SK-N-SH (cell line): Measurements from ENCODE around the gene LMNTD2. TPM values are rescaled to one million over a fixed set of nuclear protein-coding genes. Genes with fewer than 3 reads are reported as not detected.

Source experiments
- CTCF ChIA-PET: fragments of 300-600, 350-600 bp; formaldehyde crosslinking; extraction: SDS; loops from one replicate; lab custom pipeline; 2021; lab: Yijun Ruan, JAX
- POLR2A ChIA-PET: fragments of 350-600 bp; sonication (Branson Sonifier 250); formaldehyde crosslinking; extraction: SDS; loops from one replicate; lab custom pipeline; 2020; ENCODE audit warnings: antibody characterized with exemption, inconsistent platforms; lab: Yijun Ruan, JAX
- DNase-seq: peaks from one replicate; pipeline ENCODE4 v3.0.0; 2012
- H2AFZ ChIP-seq: fragments of 200-600 bp; sonication (generic); 2 replicates; pipeline ENCODE4 v1.8.1; 2016; ENCODE audit warnings: antibody characterized with exemption, mild to moderate bottlenecking, low read depth
- H3F3A ChIP-seq: fragments of 200-600 bp; sonication (generic); replicated peaks from 2 replicates; pipeline ENCODE3; 2016; ENCODE audit warnings: antibody characterized with exemption, mild to moderate bottlenecking; ENCODE audit not compliant: insufficient read depth
- H3K27ac ChIP-seq, 2 experiments: fragments of 200-500 bp in 1 of 2; fragments of 200-600 bp in 1 of 2; sonication (Bioruptor generic) in 1 of 2; sonication (generic), shearing (Covaris generic) in 1 of 2; 2 replicates each; pipeline versions ENCODE4 v1.5.1 to v1.6.1; 2014 to 2016; ENCODE audit warnings: low read depth in 2 of 2, inconsistent platforms in 1 of 2, low read length in 1 of 2, mild to moderate bottlenecking in 1 of 2, mixed read lengths in 1 of 2
- H3K27me3 ChIP-seq: fragments of 200-600 bp; sonication (generic), shearing (Covaris generic); 2 replicates; pipeline ENCODE4 v1.6.1; 2016; ENCODE audit warnings: mixed run types; ENCODE audit not compliant: insufficient read depth
- H3K36me3 ChIP-seq, 2 experiments: fragments of 200-500 bp in 1 of 2; fragments of 200-600 bp in 1 of 2; sonication (Bioruptor generic) in 1 of 2; sonication (generic) in 1 of 2; replicated peaks in 1 of 2; 2 replicates each; pipeline versions ENCODE3 to v1.5.1; 2014 to 2016; ENCODE audit warnings: low read length in 1 of 2, mild to moderate bottlenecking in 1 of 2; ENCODE audit not compliant: insufficient read depth in 2 of 2, control insufficient read depth in 1 of 2
- H3K4me1 ChIP-seq, 2 experiments: fragments of 200-500 bp in 1 of 2; fragments of 200-600 bp in 1 of 2; sonication (Bioruptor generic) in 1 of 2; sonication (generic), shearing (Covaris generic) in 1 of 2; 2 replicates each; pipeline versions ENCODE4 v1.5.1 to v1.6.1; 2014 to 2016; ENCODE audit warnings: low read depth in 1 of 2, low read length in 1 of 2, mixed run types in 1 of 2; ENCODE audit not compliant: insufficient read depth in 2 of 2, control insufficient read depth in 1 of 2
- H3K4me2 ChIP-seq: fragments of 200-600 bp; sonication (generic), shearing (Covaris generic); 2 replicates; pipeline ENCODE4 v1.6.1; 2017; ENCODE audit warnings: mixed run types
- H3K4me3 ChIP-seq, 2 experiments: fragments of 200-500 bp in 1 of 2; fragments of 200-600 bp in 1 of 2; sonication (Bioruptor generic) in 1 of 2; sonication (generic), shearing (Covaris generic) in 1 of 2; 2 replicates each; pipeline versions ENCODE4 v1.5.1 to v1.8.1; 2014 to 2016; ENCODE audit warnings: low read depth in 2 of 2, inconsistent platforms in 1 of 2, low read length in 1 of 2, mild to moderate bottlenecking in 1 of 2, mixed read lengths in 1 of 2, moderate library complexity in 1 of 2
- H3K79me2 ChIP-seq: fragments of 200-600 bp; sonication (generic); 2 replicates; pipeline ENCODE4 v1.8.1; 2017; ENCODE audit warnings: mild to moderate bottlenecking; ENCODE audit not compliant: insufficient read depth
- H3K9ac ChIP-seq: fragments of 200-600 bp; sonication (generic); 2 replicates; pipeline ENCODE4 v1.6.1; 2017; ENCODE audit warnings: mixed run types
- H3K9me2 ChIP-seq: fragments of 200-600 bp; sonication (generic); 2 replicates; pipeline ENCODE4 v1.6.1; 2017; ENCODE audit warnings: mixed run types
- H3K9me3 ChIP-seq: fragments of 200-600 bp; sonication (generic); 2 replicates; pipeline ENCODE4 v1.6.1; 2017; ENCODE audit warnings: mixed run types, mild to moderate bottlenecking, moderate library complexity
- H4K20me1 ChIP-seq: fragments of 200-600 bp; sonication (generic); 2 replicates; pipeline ENCODE4 v1.6.1; 2017; ENCODE audit warnings: mild to moderate bottlenecking, mixed run types; ENCODE audit not compliant: insufficient read depth
- ELF1 ChIP-seq: IDR thresholded peaks from 2 replicates; pipeline ENCODE4 v1.4.0; 2012
- EP300 ChIP-seq, 2 experiments: IDR thresholded peaks; 2 replicates each; pipeline versions ENCODE4 v1.4.0 to v1.6.1; 2012; ENCODE audit warnings: borderline replicate concordance in 1 of 2, low read depth in 1 of 2, low read length in 1 of 2
- FOSL2 ChIP-seq: IDR thresholded peaks from 2 replicates; pipeline ENCODE4 v1.4.0; 2012; ENCODE audit warnings: low read depth, mild to moderate bottlenecking, moderate library complexity, borderline replicate concordance
- FOXJ3 ChIP-seq: sonication (generic); formaldehyde crosslinking; IDR thresholded peaks from 2 replicates; pipeline ENCODE4 v1.5.1; 2020; ENCODE audit warnings: mild to moderate bottlenecking, missing genetic modification reagents
- GABPA ChIP-seq: IDR thresholded peaks from 2 replicates; pipeline ENCODE4 v1.4.0; 2012; ENCODE audit warnings: low read depth, mild to moderate bottlenecking
- JUND ChIP-seq: IDR thresholded peaks from 2 replicates; pipeline ENCODE4 v1.4.0; 2012
- MXI1 ChIP-seq: IDR thresholded peaks from 2 replicates; pipeline ENCODE4 v1.6.1; 2012; ENCODE audit warnings: mild to moderate bottlenecking, low read depth, low read length, improper control_type of control experiment
- NFIC ChIP-seq: IDR thresholded peaks from 2 replicates; pipeline ENCODE4 v1.4.0; 2012; ENCODE audit warnings: borderline replicate concordance
- NRF1 ChIP-seq: IDR thresholded peaks from 2 replicates; pipeline ENCODE4 v1.6.1; 2012; ENCODE audit warnings: low read depth, mild to moderate bottlenecking, low read length
- RAD21 ChIP-seq: IDR thresholded peaks from 2 replicates; pipeline ENCODE4 v1.6.1; 2012; ENCODE audit warnings: mild to moderate bottlenecking, low read length
- RFX5 ChIP-seq: IDR thresholded peaks from 2 replicates; pipeline ENCODE4 v1.6.1; 2012; ENCODE audit warnings: mild to moderate bottlenecking, improper control_type of control experiment, low read length
- SIN3A ChIP-seq: IDR thresholded peaks from 2 replicates; pipeline ENCODE4 v1.6.1; 2012; ENCODE audit warnings: low read depth, mild to moderate bottlenecking, low read length, moderate library complexity, borderline replicate concordance
- TAF1 ChIP-seq: IDR thresholded peaks from 2 replicates; pipeline ENCODE4 v1.6.1; 2012; ENCODE audit warnings: low read depth, mild to moderate bottlenecking, low read length, moderate library complexity, borderline replicate concordance
- WGBS: methylation state at CpG from one replicate; pipeline ENCODE4 v1.1.6; 2017; ENCODE audit warnings: low lambda C conversion rate; 5-methylcytosine and 5-hydroxymethylcytosine counted together
- polyA plus RNA-seq, 3 experiments: library from polyadenylated mRNA; depleted of rRNA; stranded (reverse); fragments of >200 nt; gene quantifications; 2 replicates each; pipeline ENCODE4 v1.2.3, GENCODE V29; 2012
- TF ChIP-seq, protein P1 (sequence below): fragments of 150-350 bp; IDR thresholded peaks from 2 replicates; pipeline ENCODE4 v1.6.1; 2016; ENCODE audit warnings: mild to moderate bottlenecking, low read depth, low read length
- TF ChIP-seq, protein P2 (sequence below): fragments of 150-350 bp; IDR thresholded peaks from 2 replicates; pipeline ENCODE4 v1.6.1; 2017; ENCODE audit warnings: antibody characterized with exemption, low read length, low read depth, borderline replicate concordance
- TF ChIP-seq, protein P3 (sequence below): fragments of 200-600 bp; sonication (generic); IDR thresholded peaks from 2 replicates; pipeline ENCODE4 v1.6.1; 2017; ENCODE audit warnings: antibody characterized with exemption, mild to moderate bottlenecking, moderate library complexity
- TF ChIP-seq, protein P4 (sequence below): IDR thresholded peaks from 2 replicates; pipeline ENCODE4; 2012

Gene LMNTD2
- polyA plus RNA-seq, 1 of the 3 experiments (the other 2 are of a cell fraction) = 2.4 TPM

DNA sequence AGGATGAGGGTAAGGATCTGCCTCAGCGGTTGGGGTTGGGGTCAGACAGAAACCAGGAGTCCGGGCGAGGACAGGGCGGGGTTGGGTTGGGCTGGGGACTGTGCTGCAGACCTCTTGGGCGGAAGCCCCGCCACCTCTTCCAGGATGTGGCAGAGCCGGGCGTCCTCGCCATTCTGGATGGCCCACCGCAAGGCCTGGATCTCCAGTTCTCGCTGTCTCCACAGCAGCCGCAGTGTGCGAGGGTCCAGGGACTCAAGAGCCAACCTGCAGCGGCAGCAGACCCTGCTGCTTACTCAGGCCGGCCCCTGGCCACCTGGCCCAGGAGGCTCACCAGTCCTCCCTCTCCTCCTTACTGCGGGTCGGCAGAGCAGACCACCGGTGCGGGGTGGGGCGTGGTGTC lies 2.0 kb downstream of the LMNTD2 start (continued):
- no peak for TF ChIP-seq TAF1
- no peak for TF ChIP-seq RAD21
- TF ChIP-seq, all 33 proteins: peak for 0

- Histone ChIP-seq H2AFZ (no peak overlapping the region), H3K27ac (no peak overlapping the region), H3K4me1 (peaks cover 4 to 35% of the 10 kb centered on the region in 2 experiments; a peak in 2 of 4 replicates), H3K9ac (no peak overlapping the region), H3K36me3 (no peaks in the 10 kb centered on the region), H3K4me3 (no peak overlapping the region), H3K27me3 (peaks cover 11% of the 10 kb centered on the region), H3F3A (no peaks in the 10 kb centered on the region), H3K4me2 (no peak overlapping the region), H3K9me3 (no peaks in the 10 kb centered on the region), H3K9me2 (no peaks in the 10 kb centered on the region), H3K79me2 (no peaks in the 10 kb centered on the region; the same call in 1 of the 2 replicates), H4K20me1 (no peaks in the 10 kb centered on the region)
- CTCF ChIA-PET = interaction anchor here (1.3 to 3.6 kb wide), 2 partner anchors 9 to 164 kb away, joined by 3 to 41 read pairs; no protein-coding TSS in a partner anchor
- POLR2A ChIA-PET = interaction anchor here (0.6 to 0.9 kb wide), 2 partner anchors 10 to 201 kb away, joined by 3 read pairs; no protein-coding TSS in a partner anchor
- WGBS = 85% methylated on average over 7 of the region's 24 CpGs
- no peak for DNase-seq
- TF ChIP-seq, protein P1, sequence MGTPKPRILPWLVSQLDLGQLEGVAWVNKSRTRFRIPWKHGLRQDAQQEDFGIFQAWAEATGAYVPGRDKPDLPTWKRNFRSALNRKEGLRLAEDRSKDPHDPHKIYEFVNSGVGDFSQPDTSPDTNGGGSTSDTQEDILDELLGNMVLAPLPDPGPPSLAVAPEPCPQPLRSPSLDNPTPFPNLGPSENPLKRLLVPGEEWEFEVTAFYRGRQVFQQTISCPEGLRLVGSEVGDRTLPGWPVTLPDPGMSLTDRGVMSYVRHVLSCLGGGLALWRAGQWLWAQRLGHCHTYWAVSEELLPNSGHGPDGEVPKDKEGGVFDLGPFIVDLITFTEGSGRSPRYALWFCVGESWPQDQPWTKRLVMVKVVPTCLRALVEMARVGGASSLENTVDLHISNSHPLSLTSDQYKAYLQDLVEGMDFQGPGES = no peak
- TF ChIP-seq, protein P2, sequence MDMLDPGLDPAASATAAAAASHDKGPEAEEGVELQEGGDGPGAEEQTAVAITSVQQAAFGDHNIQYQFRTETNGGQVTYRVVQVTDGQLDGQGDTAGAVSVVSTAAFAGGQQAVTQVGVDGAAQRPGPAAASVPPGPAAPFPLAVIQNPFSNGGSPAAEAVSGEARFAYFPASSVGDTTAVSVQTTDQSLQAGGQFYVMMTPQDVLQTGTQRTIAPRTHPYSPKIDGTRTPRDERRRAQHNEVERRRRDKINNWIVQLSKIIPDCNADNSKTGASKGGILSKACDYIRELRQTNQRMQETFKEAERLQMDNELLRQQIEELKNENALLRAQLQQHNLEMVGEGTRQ = no peak
- no peak for TF ChIP-seq GABPA
- no peak for TF ChIP-seq NFIC
- TF ChIP-seq RFX5 = no peak
- TF ChIP-seq NRF1 = no peak
- no peak for TF ChIP-seq FOSL2
- TF ChIP-seq TAF1 = no peak
- TF ChIP-seq SIN3A = no peak
- no peak for TF ChIP-seq EP300 (IDR thresholded peaks at IDR 0.05; ENCODE audit: borderline replicate concordance in 1 of 2, low read depth in 1 of 2, low read length in 1 of 2)
- TF ChIP-seq, protein P3, sequence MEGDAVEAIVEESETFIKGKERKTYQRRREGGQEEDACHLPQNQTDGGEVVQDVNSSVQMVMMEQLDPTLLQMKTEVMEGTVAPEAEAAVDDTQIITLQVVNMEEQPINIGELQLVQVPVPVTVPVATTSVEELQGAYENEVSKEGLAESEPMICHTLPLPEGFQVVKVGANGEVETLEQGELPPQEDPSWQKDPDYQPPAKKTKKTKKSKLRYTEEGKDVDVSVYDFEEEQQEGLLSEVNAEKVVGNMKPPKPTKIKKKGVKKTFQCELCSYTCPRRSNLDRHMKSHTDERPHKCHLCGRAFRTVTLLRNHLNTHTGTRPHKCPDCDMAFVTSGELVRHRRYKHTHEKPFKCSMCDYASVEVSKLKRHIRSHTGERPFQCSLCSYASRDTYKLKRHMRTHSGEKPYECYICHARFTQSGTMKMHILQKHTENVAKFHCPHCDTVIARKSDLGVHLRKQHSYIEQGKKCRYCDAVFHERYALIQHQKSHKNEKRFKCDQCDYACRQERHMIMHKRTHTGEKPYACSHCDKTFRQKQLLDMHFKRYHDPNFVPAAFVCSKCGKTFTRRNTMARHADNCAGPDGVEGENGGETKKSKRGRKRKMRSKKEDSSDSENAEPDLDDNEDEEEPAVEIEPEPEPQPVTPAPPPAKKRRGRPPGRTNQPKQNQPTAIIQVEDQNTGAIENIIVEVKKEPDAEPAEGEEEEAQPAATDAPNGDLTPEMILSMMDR = no peak
- TF ChIP-seq JUND = no peak
- TF ChIP-seq RAD21 = no peak
- TF ChIP-seq, protein P4, sequence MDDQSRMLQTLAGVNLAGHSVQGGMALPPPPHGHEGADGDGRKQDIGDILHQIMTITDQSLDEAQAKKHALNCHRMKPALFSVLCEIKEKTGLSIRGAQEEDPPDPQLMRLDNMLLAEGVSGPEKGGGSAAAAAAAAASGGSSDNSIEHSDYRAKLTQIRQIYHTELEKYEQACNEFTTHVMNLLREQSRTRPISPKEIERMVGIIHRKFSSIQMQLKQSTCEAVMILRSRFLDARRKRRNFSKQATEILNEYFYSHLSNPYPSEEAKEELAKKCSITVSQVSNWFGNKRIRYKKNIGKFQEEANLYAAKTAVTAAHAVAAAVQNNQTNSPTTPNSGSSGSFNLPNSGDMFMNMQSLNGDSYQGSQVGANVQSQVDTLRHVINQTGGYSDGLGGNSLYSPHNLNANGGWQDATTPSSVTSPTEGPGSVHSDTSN = no peak
- TF ChIP-seq FOXJ3 (CRISPR knock-in tag) = no peak
- no peak for TF ChIP-seq ELF1
- TF ChIP-seq MXI1 = no peak
These were observed 3.0 kb downstream of the LMNTD2 start for GRCh38 chr11:557328-558132.
